Islet of Langerhans (tissue), 1 donor: ENCODE results near the gene ZBED5.

Source experiments
- FAIRE-seq: peaks from one replicate; lab custom pipeline; 2011; peaks lifted over from hg19 to GRCh38; lab: Jason Lieb, UNC

Gene ZBED5

DNA sequence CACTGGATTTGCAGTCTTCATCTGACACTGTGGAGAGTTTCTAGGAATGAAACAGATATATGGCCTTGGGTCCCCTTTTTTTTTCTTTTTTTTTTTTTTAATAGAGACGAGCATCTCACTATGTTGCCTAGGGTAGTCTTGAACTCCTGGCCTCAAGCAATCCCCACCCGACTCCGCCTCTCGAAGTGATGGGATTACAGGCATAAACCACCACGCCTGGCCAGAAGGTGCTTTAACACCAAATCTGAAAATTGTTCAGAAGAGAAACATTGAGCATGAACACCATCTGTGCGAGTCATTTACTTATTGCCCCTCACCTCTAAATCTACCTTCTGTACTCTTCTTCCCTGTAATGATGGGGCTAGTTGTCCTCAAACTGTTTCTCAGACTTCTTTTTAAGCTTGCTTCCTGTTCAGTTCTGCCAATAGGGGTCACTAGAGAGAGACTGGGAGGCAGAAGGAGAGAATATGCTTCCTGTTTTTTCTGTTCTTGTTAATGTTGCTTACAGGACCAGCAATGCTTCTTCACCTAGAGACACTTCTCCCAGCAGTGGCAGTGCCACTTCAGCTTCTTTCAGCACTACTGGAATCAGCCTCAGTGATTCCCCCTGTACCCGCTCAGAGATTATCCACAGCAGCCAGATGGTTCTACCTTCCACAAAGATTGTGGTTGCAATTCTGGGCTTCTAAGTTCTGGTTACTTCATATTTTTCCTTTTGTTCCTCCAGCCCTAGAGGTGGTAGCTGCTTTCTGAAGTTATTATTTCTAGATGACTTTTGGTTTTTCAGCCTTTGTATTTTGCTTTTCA is 20.8 kb upstream of the ZBED5 start:
- FAIRE-seq, result peak; percentile 80

DNA sequence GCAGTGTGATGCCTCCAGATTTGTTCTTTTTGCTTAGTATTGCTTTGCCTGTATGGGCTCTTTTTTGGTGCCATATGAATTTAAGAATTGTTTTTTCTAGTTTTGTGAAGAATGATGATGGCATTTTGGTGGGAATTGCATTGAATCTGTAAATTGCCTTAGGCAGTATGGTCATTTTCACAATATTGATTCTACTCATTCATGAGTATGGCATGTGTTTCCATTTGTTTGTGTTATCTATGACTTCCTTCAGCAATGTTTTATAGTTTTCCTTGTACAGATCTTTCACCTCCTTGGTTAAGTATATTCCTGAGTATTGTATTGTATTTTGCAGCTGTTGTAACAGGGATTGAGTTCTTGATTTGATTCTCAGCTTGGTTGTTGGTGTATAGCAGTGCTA is 18.3 kb upstream of the ZBED5 start:
- no peak for FAIRE-seq

DNA sequence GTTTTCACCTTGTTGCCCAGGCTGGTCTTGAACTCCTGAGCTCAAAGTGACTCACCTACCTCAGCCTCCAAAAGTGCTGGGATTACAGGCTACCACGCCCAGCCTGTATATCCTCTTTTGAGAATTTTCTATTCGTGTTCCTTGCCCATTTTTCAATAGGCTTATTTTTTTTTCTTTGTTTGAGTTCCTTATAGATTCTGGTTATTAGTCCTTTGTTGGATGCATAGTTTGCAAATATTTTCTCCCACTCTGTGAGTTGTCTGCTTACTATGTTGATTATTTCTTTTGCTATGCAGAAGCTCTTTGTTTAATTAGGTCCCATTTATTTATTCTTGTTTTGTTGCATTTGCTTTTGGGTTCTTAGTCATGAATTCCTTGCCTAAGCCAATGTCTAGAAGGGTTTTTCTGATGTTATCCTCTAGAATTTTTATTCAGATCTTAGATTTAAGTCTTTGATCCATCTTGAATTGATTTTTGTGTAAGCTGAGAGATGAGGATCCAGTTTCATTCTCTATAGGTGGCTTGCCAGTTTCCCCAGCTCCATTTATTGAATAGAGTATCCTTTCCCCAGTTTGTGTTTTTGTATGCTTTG is 17.7 kb upstream of the ZBED5 start:
- FAIRE-seq, result no peak

DNA sequence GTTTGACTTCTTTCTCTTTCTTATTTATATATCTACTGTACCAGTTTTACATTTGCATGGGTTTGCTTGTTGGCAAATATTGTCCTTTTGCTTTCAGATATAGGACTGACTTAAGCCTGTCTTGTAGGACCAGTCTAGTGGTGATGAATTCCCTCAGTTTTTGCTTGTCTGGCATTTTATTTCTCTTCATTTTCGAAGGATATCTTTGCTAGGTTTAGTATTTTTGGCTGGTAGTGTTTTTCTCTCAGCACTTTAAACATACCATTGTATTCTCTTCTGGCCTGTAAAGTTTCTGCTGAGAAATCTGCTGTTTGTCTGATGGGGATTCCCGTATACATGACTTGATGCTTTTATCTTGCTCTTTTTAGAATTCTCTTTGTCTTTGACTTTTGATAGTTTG is 14.2 kb upstream of the ZBED5 start:
- peak; percentile 58 for FAIRE-seq

DNA sequence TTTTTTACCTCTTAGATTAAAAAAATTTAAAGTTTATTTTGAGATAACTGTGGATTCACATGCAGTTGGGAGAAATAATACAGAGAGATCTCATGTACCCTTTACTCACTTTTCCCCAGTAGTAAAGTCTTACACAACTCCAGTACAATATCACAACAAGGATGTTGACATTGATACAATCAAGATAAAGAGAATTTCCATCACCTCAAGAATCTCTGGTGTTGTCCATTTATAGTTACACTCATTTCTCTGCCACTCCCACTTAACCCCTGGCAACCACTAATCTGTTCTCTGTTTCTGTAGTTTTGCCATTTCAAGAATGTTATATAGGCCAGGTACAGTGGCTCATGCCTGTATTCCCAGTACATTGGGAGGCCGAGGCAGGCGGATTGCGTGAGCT is 10.5 kb upstream of the ZBED5 start:
- FAIRE-seq, result no peak

DNA sequence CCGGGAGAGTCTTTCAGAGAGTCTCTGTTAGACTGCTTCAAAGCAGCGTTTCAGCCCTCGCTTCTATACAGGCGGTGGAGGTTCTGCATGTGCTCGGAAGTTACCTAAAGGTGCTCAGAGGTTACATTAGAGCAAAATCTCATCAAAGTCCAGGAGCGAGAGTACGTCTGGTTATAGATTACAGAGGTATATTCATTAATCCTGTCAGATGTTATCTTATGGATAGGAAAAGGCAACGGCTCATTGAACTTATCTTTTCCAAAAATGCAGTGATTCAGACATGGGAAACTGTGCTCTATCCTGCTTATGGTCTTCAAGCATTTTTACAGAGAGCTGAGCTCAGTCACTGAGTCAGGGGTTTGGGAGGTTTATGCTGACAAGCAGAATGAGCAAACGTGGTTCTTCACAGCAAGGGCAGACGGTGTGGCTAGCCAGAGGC is 9.1 kb upstream of the ZBED5 start:
- peak; percentile 93 for FAIRE-seq

DNA sequence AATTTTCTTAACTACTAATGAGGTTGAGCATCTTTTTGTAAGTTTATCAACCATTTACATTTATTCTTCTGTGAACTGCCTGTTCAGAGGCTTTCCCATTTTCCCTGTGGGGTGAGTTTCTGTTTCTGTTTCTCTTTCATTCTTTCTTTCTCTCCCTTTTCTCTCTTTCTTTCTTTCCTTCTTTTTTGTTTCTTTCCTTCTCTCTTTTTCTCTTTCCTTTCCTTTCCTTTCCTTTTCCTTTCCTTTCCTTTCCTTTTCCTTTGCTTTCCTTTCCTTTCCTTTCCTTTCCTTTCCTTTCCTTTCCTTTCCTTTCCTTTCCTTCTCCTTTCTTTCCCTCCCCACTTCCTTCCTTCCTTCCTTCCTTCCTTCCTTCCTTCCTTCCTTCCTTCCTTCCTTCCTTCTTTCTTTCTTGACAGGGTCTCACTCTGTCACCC is 8.0 kb upstream of the ZBED5 start:
- FAIRE-seq, result no peak

DNA sequence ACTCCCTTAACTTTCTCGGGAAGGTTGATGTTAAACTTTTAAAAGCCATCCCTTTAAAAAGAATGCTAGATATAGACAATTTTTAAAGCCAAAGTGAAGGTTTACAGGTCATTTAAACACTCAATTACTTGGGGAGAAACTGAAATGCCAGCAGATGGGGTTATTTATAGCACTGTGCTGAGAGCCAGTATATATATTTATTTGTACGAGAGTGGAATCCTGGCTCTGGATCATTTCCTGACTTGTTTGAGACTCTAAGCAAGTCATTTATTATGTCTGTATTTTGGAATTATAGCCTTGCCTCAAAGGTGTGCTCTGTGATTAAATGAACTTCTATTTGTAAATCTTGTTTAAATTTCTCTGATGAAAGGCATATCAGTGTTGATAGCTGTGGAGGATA is 6.8 kb upstream of the ZBED5 start:
- FAIRE-seq, result no peak

DNA sequence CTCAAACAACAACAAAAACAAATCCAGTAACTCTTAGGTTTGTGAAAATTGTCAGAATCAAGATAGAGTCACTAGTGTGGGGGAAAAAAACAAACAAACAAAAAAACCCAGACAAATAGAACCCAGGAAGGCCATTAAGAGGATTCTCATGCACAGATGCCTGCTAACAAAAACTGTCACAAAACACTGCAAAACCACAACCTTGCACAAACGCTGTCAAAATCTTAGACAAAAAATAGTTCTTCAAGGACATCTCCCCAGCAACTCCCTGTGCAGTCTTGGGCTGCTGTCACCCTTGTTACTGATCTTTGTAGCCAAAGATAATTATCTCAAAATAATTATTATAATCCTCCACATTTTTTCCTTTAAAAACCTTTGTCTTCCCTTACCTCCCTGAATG is 4.6 kb upstream of the ZBED5 start:
- no peak for FAIRE-seq

DNA sequence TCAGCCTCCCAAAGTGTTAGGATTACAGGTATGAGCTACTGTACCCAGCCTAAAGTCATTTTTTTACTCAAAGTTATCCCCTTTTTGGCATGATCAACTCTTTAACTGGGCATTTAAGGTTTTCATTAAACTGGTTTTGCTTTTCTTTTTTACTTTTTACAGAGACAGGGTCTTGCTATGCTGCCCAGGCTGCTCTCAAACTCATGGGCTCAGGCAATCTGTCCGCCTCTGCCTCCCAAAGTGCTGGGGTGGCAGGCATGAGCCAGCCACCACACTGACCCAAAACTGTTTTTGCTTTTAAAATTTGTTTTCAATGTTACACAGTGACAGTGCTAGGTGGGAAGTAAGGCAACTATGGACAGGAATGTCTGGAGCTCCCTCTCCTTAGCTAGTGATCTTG is 3.9 kb upstream of the ZBED5 start:
- FAIRE-seq, result no peak

DNA sequence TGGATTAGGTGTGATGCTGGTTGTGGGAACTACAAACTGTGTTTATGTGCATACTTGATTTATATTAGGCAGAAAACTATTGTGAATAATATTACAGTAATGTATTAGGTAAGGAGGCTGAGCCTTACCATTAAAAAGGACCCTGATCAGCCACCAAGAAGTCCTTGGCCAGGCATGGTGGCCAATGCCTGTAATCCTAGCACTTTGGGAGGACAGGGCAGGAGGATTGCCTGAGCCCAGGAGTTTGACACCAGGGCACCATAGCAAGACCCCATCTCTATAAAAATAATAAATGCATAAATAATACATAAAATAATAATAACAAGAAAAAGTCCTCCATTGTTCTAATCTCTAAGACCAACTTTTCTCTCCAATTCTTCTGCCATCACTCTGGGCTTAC is 3.2 kb upstream of the ZBED5 start:
- FAIRE-seq, result no peak

DNA sequence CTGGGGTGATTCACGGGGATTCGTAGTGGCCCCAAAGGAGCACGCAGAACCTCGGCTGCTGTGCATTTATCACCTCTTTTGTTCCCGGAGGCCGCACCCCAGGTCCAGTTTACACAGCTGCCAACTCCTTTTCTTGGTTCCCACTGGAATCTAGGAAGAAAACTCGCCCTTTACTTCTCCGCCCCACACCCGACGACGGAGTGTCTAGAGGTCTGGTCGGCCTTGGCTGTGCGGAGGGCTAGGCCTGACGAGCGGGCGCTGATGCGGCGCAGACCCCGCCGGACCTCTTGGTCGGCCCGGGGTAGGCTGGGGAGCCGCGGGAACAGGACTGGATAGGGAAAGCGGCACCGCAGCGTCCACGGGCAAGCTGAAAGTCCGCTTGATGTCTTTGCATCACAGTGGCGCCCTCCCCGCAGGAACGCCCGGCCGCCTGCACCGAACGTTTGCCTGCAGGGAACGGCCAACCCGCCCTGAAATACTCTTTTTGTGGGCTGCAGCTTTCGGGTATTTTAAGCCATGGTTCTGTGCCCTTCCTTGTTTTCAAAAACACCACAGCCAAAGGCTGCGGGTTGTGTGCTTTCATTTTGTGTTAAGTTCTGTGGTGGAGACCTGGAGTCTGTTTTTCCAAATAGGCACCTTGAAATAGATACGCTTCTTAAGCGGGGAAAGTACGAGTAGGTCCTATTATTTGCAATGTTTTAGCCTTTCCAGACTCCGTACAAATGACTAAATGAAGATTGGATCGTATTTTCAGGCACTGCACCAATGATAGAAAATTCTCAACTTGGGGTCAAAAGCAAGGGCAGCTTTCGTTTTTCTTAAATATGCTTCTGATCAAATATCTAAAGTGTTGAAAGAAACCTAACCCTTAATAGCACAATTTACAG is 829 bp upstream of the ZBED5 start:
- peak; percentile 13 for FAIRE-seq

DNA sequence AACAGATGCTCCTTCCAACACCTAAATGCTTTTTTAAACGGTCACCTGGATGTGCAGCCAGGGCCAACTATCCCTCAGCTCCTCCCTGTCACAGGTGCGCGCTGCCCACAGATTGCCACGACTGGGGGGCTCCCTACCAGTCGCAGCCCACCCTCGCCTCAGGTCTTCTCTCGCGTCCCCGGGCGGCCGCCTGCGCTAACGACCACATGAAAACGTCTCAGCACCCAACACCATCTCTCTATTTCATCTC is 469 bp downstream of the ZBED5 start:
- no peak for FAIRE-seq

DNA sequence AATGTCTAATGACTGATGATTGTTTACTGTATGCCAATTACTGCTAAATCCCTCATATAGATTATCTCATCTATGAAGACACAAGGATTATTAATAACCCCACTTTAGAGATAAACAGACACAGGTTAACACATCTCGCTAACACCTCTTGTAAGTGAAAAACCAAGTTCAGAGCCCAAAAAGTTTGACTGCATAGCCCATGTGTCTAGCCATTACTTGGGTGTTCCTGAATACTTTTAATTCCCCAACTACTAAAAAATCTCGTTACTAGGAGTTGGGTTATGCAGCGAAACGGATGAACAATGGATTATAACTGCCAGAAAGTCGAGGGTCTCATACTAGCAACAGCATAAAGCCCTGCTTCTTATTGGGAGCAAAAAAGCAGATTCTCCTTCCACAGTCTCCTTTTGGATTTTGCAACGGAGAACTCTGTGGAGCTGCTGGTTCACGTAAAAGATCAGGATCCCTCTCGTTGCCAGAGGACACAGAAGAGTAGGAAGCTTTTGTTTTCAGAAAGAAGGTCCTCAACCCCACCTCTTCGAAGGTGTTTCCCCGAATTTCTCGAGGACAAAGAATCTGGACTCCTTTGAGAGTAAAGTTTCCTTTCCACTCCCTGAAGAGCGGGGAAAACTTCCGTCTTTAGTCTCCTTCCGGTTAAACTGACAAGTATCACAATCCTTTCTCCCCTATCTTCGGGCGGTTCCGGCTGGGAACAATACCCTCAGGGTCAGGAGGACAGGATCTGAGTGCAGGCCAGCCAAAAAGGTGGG is 979 bp downstream of the ZBED5 start:
- FAIRE-seq, result no peak

DNA sequence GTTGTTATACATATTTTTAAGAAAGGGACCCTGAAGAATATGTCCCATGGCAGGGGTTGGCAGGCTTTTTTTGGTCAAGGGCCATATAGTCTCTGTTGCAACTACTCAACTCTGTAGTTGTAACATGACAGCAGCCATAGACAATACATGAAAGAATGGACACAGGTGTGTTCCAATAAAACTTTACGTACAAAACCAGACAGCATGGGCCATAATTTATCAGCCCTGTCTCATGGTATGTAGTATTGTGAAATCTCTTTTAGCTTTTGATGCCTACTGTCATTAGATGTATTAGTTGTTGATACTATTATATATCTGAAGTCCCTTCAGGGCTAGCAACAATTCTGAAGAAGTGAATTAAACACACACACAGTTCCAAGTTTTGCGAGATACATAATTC is 2.6 kb downstream of the ZBED5 start:
- FAIRE-seq, result no peak

DNA sequence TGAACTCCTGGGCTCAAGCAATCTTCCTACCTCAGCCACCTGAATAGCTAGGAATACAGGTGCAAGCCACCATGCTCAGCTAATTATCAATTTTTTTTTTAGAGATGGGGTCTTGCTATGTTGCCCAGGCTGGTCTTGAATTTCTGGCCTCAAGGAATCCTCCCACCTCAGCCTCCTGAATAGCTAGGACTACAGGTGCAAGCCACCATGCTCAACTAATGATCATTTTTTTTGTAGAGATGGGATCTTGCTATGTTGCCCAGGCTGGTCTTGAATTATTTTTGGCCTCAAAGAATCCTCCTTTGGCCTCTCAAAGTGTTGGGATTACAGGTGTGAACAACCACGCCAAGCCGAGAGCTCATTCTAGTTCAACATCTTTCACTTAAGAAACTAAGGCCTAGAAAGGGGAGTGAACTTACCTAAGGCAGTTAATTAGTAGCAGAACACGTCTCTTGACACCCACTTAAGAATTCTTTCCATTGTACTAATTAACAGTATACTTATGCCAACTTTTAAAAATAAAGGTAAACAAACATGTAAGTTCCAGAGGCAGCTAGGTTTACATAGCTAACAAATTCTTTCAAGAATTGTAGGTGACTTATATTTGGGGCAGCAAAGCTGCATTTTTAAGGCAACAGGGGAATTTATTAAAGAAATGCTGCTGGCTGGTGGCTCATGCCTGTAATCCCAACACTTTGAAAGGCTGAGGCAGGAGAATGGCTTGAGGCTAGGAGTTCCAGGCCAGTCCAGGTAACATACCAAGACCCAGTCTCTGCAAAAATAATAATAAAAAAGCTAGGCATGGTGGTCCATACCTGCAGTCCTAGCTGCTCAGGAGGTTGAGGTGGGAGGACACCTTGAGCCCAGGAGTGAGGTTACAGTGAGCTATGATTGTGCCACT is 9.6 kb downstream of the ZBED5 start:
- FAIRE-seq, result no peak

DNA sequence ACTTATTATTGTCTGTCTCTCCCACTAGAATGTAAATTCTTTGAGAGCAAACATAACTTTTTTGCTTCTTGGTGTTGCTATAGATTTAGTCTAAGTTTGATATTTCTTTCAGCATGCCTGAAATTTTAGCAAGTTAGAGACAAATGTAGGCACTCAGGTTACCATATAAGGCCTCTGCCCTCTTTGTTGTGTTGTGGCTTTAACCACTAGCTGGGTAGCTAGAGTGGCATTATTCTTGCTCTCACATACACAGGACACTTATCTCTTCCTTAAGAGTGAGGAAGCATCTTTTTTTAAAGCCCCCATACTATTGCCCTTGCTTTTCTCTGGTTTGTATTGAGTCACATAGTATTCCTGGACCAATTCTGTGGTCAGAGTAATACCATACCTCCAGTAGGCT is 11.2 kb downstream of the ZBED5 start:
- no peak for FAIRE-seq

DNA sequence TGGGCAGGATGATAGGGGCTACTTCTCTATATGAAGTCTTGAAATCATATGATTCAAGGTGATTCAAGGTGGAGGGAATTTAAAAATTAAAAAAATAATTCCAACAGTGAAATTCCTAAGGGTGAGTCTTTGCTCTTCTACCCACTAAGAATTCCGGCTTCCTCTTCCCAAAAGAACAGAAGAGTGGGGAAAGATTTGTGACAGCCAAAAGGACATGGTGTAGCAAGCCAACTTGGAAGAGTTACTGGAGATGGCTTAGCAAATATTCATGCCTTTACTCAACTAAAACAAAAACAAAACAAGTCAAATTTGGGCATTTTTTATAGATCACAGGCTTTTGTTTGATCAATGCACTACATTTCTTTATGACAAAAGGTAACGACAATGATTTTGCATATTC is 12.3 kb downstream of the ZBED5 start:
- FAIRE-seq, result no peak

DNA sequence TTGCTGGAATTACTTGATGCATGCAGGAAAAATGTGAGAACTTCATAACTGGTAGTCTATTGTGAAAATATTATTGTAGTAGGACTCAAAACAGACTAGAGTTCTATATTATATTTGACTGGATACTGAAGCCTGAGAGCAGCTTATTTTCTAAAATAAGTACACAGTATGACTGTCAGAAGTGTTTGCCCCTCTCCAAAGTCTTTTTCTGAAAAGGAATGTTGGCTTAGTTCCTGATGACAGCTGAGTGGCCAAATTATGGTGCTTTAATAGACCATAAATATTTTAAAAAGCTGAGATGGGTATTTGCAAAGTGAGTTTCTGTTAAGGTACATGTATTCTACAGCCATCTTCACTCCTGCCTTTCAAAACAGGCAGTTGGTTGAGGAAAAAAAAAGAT is 13.1 kb downstream of the ZBED5 start:
- FAIRE-seq, result no peak

DNA sequence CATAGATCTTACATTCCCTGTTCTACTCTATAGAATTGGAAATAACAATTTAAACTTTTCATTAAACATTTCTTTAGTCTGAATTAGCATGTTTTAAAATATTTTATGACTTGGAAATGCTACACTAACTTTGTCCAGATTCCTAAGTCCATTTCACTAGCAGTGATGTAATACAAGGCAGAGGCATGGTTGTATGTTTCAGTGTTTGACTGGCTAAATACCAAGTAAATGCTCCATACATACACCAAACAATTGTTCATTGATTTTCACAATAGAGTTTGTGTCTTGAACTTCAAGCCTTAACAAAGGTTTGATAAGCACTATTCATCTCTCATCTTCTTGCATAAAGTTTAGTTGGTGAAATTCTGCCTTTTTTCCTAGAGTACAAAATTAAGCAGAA is 13.5 kb downstream of the ZBED5 start:
- no peak for FAIRE-seq

DNA sequence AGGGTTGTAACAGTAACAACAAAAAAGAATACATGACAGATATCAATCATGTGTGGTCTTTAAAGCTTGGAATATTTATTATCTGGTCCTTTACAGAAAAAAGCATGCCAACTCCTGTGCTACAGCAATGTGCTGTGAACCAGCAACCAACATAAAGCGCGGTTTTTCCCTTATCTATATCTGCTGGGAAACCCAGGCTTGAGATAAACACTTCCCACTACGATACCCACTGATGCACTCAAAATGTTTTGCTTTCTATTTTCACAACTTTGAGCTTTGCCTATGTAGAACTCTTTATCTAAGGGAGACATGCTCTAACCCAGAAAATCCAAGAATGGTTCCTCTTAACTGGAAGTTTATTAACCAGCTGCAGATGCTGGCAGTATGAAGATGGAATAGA is 19.0 kb downstream of the ZBED5 start:
- no peak for FAIRE-seq

DNA sequence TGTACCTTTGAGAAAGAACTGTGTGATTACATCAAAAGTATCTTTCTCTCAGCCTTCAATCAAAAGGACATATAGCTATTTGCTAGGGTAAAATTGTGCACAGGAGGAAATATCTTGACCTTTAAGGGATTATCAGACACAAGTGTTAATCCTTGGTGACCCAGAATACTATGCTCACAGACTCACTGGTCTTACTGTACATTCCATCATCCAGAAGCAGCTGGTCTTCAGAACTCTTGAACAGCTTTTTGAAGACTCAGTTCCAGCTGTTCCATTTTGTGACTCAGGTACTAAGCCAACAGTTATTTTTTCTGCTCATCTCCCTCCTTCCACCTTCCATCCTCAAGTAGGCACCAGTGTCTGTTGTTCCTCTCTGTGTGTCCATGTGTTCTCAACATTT is 19.8 kb downstream of the ZBED5 start:
- FAIRE-seq, result no peak
